HepG2 (cell line): ENCODE measurements around the gene ANKRD44. TPM values are rescaled to one million over a fixed set of nuclear protein-coding genes. Genes with fewer than 3 reads are reported as not detected.

Experiments
- ATRX ChIP-seq: sonication (generic); formaldehyde crosslinking; IDR thresholded peaks from 2 replicates; pipeline ENCODE4 v1.4.0; 2020; ENCODE audit warnings: missing genetic modification reagents, borderline replicate concordance
- ELF3 ChIP-seq: IDR thresholded peaks from 2 replicates; pipeline ENCODE4 v1.6.1; 2016; ENCODE audit warnings: missing genetic modification reagents, missing compliant biosample characterization
- FOSL2 ChIP-seq: sonication (generic); formaldehyde crosslinking; IDR thresholded peaks from 2 replicates; pipeline ENCODE4 v1.4.0; 2020; ENCODE audit warnings: missing genetic modification reagents
- FOXA3 ChIP-seq: IDR thresholded peaks from 2 replicates; pipeline ENCODE4 v1.6.1; 2016; ENCODE audit warnings: missing genetic modification reagents, missing compliant biosample characterization
- GABPB1 ChIP-seq: IDR thresholded peaks from 2 replicates; pipeline ENCODE4 v1.6.1; 2016; ENCODE audit warnings: mild to moderate bottlenecking, missing genetic modification reagents, moderate library complexity, missing compliant biosample characterization
- GFI1 ChIP-seq: sonication (generic); formaldehyde crosslinking; IDR thresholded peaks from 2 replicates; pipeline ENCODE4 v1.5.0; 2020; ENCODE audit warnings: missing genetic modification reagents, mild to moderate bottlenecking, borderline replicate concordance
- RARA ChIP-seq: IDR thresholded peaks from 2 replicates; pipeline ENCODE4 v1.6.1; 2016; ENCODE audit warnings: missing genetic modification reagents, missing compliant biosample characterization
- SOX13 ChIP-seq, 3 experiments: fragments of 450-650 bp in 1 of 3; sonication (generic) in 1 of 3; formaldehyde crosslinking in 1 of 3; IDR thresholded peaks in 2 of 3; conservative IDR thresholded peaks in 1 of 3; 2 replicates each; pipeline versions ENCODE4 v1.5.0 to v1.6.1; 2016 to 2020; ENCODE audit warnings: antibody characterized with exemption in 1 of 3, mild to moderate bottlenecking in 1 of 3, missing compliant biosample characterization in 1 of 3, missing genetic modification reagents in 1 of 3, moderate library complexity in 1 of 3
- TEAD3 ChIP-seq: optimal IDR thresholded peaks from 2 replicates; pipeline ENCODE3; 2016; ENCODE audit warnings: borderline replicate concordance
- ZNF205 ChIP-seq: IDR thresholded peaks from 2 replicates; pipeline ENCODE4 v1.6.1; 2018; ENCODE audit warnings: missing biosample characterization, missing genetic modification reagents
- polyA plus RNA-seq, 8 experiments: library from polyadenylated mRNA; depleted of rRNA in 3 of 8; stranded (reverse) in 7 of 8; unstranded in 1 of 8; fragments of >200 nt; fragmentation: Illumina TruSeq in 4 of 8; extraction: Trizol in 4 of 8; gene quantifications; 2 replicates each; pipeline versions ENCODE4 v1.2.1 to v1.2.3, GENCODE V29; 2011 to 2016; ENCODE audit warnings: low read depth in 4 of 8, missing spikeins in 1 of 8, mixed read lengths in 1 of 8; ENCODE audit not compliant: insufficient read depth in 1 of 8
- total RNA-seq, 5 experiments: library from RNA; depleted of rRNA; stranded (reverse); fragments of >200 nt; fragmentation: Illumina TruSeq; extraction: Trizol; gene quantifications; 2 replicates each; pipeline ENCODE4 v1.2.3, GENCODE V29; 2016; ENCODE audit warnings: low read depth in 1 of 5
- TF ChIP-seq, protein P1 (sequence below): IDR thresholded peaks from 2 replicates; pipeline ENCODE4 v1.6.1; 2016; ENCODE audit warnings: missing compliant biosample characterization, missing genetic modification reagents, borderline replicate concordance
- TF ChIP-seq, protein P2 (sequence below): sonication (generic); formaldehyde crosslinking; IDR thresholded peaks from 2 replicates; pipeline ENCODE4 v1.4.0; 2020; ENCODE audit warnings: missing genetic modification reagents
- TF ChIP-seq, protein P3 (sequence below): sonication (generic); formaldehyde crosslinking; IDR thresholded peaks from 2 replicates; pipeline ENCODE4 v1.5.1; 2020; ENCODE audit warnings: mild to moderate bottlenecking, missing genetic modification reagents, borderline replicate concordance
- TF ChIP-seq, protein P4 (sequence below): IDR thresholded peaks from 2 replicates; pipeline ENCODE4 v1.6.1; 2018; ENCODE audit warnings: missing genetic modification reagents
- TF ChIP-seq, protein P5 (sequence below): sonication (generic); formaldehyde crosslinking; IDR thresholded peaks from 2 replicates; pipeline ENCODE4 v1.5.0; 2020; ENCODE audit warnings: missing genetic modification reagents
- TF ChIP-seq, protein P6 (sequence below): sonication (generic); formaldehyde crosslinking; IDR thresholded peaks from 2 replicates; pipeline ENCODE4 v1.4.0; 2020; ENCODE audit warnings: missing genetic modification reagents

The ANKRD44 gene
- total and polyA plus RNA-seq, 2 of the 13 experiments (the other 11 are each of a cell fraction or from before 2014, with no cell fraction given) = 0.04 to 0.11 TPM

DNA sequence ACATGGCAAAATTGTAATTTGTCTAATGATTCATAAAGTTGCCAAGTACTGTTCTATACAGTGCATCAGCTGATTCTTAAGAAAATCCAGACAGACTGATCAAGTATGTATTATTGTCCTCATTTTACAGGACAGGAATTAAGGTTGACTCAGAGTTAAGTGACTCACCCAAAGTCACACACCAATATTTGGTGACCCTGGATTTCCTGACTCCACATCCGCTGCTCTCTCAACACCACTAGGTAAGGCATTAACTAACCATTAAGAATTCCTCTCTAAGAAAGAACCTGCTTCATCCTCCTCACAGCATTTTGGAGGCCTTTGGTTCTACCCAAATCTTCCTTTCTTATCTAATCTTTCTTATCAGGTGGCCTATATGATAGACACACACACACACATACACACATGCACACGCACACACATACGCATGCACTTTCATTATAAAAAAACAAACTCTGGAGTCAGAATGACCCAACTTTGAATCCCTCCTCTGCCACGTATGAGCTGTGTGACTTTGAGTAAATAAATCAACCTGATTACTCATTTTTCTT, 150.8 kb downstream of the ANKRD44 start (continued):
- TF ChIP-seq, protein P1, sequence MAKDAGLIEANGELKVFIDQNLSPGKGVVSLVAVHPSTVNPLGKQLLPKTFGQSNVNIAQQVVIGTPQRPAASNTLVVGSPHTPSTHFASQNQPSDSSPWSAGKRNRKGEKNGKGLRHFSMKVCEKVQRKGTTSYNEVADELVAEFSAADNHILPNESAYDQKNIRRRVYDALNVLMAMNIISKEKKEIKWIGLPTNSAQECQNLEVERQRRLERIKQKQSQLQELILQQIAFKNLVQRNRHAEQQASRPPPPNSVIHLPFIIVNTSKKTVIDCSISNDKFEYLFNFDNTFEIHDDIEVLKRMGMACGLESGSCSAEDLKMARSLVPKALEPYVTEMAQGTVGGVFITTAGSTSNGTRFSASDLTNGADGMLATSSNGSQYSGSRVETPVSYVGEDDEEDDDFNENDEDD = no peak
- TF ChIP-seq, protein P2, sequence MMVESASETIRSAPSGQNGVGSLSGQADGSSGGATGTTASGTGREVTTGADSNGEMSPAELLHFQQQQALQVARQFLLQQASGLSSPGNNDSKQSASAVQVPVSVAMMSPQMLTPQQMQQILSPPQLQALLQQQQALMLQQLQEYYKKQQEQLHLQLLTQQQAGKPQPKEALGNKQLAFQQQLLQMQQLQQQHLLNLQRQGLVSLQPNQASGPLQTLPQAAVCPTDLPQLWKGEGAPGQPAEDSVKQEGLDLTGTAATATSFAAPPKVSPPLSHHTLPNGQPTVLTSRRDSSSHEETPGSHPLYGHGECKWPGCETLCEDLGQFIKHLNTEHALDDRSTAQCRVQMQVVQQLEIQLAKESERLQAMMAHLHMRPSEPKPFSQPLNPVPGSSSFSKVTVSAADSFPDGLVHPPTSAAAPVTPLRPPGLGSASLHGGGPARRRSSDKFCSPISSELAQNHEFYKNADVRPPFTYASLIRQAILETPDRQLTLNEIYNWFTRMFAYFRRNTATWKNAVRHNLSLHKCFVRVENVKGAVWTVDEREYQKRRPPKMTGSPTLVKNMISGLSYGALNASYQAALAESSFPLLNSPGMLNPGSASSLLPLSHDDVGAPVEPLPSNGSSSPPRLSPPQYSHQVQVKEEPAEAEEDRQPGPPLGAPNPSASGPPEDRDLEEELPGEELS (CRISPR knock-in tag) = peak; percentile 54; the same call in 1 of the 2 replicates
- peak; percentile 12 for TF ChIP-seq TEAD3 (CRISPR knock-in tag)
- TF ChIP-seq, protein P3, sequence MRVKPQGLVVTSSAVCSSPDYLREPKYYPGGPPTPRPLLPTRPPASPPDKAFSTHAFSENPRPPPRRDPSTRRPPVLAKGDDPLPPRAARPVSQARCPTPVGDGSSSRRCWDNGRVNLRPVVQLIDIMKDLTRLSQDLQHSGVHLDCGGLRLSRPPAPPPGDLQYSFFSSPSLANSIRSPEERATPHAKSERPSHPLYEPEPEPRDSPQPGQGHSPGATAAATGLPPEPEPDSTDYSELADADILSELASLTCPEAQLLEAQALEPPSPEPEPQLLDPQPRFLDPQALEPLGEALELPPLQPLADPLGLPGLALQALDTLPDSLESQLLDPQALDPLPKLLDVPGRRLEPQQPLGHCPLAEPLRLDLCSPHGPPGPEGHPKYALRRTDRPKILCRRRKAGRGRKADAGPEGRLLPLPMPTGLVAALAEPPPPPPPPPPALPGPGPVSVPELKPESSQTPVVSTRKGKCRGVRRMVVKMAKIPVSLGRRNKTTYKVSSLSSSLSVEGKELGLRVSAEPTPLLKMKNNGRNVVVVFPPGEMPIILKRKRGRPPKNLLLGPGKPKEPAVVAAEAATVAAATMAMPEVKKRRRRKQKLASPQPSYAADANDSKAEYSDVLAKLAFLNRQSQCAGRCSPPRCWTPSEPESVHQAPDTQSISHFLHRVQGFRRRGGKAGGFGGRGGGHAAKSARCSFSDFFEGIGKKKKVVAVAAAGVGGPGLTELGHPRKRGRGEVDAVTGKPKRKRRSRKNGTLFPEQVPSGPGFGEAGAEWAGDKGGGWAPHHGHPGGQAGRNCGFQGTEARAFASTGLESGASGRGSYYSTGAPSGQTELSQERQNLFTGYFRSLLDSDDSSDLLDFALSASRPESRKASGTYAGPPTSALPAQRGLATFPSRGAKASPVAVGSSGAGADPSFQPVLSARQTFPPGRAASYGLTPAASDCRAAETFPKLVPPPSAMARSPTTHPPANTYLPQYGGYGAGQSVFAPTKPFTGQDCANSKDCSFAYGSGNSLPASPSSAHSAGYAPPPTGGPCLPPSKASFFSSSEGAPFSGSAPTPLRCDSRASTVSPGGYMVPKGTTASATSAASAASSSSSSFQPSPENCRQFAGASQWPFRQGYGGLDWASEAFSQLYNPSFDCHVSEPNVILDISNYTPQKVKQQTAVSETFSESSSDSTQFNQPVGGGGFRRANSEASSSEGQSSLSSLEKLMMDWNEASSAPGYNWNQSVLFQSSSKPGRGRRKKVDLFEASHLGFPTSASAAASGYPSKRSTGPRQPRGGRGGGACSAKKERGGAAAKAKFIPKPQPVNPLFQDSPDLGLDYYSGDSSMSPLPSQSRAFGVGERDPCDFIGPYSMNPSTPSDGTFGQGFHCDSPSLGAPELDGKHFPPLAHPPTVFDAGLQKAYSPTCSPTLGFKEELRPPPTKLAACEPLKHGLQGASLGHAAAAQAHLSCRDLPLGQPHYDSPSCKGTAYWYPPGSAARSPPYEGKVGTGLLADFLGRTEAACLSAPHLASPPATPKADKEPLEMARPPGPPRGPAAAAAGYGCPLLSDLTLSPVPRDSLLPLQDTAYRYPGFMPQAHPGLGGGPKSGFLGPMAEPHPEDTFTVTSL (CRISPR knock-in tag) = peak; percentile 43; the same call in 1 of the 2 replicates
- TF ChIP-seq, protein P4, sequence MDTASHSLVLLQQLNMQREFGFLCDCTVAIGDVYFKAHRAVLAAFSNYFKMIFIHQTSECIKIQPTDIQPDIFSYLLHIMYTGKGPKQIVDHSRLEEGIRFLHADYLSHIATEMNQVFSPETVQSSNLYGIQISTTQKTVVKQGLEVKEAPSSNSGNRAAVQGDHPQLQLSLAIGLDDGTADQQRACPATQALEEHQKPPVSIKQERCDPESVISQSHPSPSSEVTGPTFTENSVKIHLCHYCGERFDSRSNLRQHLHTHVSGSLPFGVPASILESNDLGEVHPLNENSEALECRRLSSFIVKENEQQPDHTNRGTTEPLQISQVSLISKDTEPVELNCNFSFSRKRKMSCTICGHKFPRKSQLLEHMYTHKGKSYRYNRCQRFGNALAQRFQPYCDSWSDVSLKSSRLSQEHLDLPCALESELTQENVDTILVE (CRISPR knock-in tag) = 0 out of 2 replicates have a peak, but pooled peaks have one; percentile 20
- peak; percentile 45; the same call in 1 of the 2 replicates for TF ChIP-seq GFI1 (CRISPR knock-in tag)
- peak; percentile 95 for TF ChIP-seq FOSL2
- TF ChIP-seq ZNF205 = no peak
- peak; percentile 20; the same call in 1 of the 2 replicates for TF ChIP-seq GABPB1 (CRISPR knock-in tag)
- peak; percentile 38; the same call in 1 of the 2 replicates for TF ChIP-seq RARA (CRISPR knock-in tag)
- TF ChIP-seq, protein P5, sequence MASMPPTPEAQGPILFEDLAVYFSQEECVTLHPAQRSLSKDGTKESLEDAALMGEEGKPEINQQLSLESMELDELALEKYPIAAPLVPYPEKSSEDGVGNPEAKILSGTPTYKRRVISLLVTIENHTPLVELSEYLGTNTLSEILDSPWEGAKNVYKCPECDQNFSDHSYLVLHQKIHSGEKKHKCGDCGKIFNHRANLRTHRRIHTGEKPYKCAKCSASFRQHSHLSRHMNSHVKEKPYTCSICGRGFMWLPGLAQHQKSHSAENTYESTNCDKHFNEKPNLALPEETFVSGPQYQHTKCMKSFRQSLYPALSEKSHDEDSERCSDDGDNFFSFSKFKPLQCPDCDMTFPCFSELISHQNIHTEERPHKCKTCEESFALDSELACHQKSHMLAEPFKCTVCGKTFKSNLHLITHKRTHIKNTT (CRISPR knock-in tag) = no peak
- TF ChIP-seq, protein P6, sequence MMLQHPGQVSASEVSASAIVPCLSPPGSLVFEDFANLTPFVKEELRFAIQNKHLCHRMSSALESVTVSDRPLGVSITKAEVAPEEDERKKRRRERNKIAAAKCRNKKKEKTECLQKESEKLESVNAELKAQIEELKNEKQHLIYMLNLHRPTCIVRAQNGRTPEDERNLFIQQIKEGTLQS (CRISPR knock-in tag) = peak; percentile 66; the same call in 1 of the 2 replicates
- TF ChIP-seq ATRX = no peak
- TF ChIP-seq SOX13 (IDR thresholded peaks at IDR 0.05) = no peak
- TF ChIP-seq SOX13 (CRISPR knock-in tag; conservative IDR thresholded peaks at IDR 0.05 in 1 of 2, IDR thresholded peaks at IDR 0.05 in 1 of 2) = peak in 1 of 2 experiments; percentile 28; a peak in 1 of 4 replicates
- TF ChIP-seq FOXA3 = peak; percentile 41
- TF ChIP-seq ELF3 (CRISPR knock-in tag) = peak; percentile 76
- TF ChIP-seq, all 625 proteins: peak for 24
